HG02981 (cell line): ENCODE measurements around the gene IL20RB.
"Not testable (repeated sequence)": the region's sequence is repeated elsewhere in the genome, so short reads cannot be mapped to it uniquely, and the experiment has no call there.

Experiments
- ATAC-seq: cut with Tn5 transposase; IDR thresholded peaks from one replicate; pipeline ENCODE4 v1.9.1; 2021; ENCODE audit warnings: mild to moderate bottlenecking, moderate library complexity; ENCODE audit not compliant: unreplicated experiment

IL20RB gene

DNA sequence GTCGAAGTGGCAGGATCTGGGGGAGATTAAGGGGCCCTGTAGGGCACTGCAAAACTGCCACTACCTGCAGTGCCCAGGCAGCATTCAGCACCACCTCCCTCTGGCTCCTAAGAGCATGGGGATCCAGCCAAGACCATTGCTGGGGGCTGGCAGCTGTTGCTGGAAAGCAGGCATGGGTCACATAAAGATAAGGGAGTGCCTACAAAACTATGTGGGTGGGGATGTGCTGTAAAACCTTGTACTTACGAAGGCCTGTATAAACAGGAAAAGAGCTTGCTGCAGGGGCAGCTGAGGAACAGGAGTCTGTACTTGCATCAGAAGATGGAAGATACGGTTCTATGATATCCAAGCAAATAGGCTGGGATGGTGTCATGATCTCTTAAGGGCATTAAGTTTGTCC, 27.1 kb downstream of the IL20RB start:
- no peak for ATAC-seq

GRCh38 chr3:136987398-136987980, 29.7 kb downstream of the IL20RB start:
- not testable (repeated sequence) for ATAC-seq

DNA sequence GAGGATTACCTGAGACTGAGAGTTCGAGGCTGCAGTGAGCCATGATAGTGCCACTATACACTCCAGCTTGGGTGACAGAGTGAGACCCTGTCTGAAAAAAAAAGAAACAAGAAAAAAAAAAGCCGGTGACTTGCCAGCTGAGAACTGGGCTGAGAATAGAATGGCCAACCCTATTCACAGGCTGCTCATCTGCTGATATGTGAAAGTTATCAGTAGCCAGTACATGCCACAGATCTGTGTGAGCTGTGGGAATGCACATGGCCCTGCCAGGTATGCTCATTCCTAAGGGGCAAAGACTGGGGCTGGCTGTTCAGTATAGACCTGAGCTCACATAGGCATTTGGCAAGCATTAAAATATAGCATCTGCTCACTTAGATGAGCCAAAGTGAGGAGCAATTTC, 30.9 kb downstream of the IL20RB start:
- ATAC-seq, result no peak

- no peak for ATAC-seq
These were observed 32.2 kb downstream of the IL20RB start for GRCh38 chr3:136989781-136990524.

- ATAC-seq, result no peak
These were observed 33.0 kb downstream of the IL20RB start for GRCh38 chr3:136990826-136991225.

- ATAC-seq, result no peak
These were observed 34.3 kb downstream of the IL20RB start for GRCh38 chr3:136992115-136992514.

GRCh38 chr3:136994772-136995516, 37.2 kb downstream of the IL20RB start:
- ATAC-seq, result no peak

GRCh38 chr3:136995652-136996051, 37.9 kb downstream of the IL20RB start:
- ATAC-seq, result no peak

- ATAC-seq, result no peak
These were observed 42.3 kb downstream of the IL20RB start for GRCh38 chr3:137000039-137000438.

DNA sequence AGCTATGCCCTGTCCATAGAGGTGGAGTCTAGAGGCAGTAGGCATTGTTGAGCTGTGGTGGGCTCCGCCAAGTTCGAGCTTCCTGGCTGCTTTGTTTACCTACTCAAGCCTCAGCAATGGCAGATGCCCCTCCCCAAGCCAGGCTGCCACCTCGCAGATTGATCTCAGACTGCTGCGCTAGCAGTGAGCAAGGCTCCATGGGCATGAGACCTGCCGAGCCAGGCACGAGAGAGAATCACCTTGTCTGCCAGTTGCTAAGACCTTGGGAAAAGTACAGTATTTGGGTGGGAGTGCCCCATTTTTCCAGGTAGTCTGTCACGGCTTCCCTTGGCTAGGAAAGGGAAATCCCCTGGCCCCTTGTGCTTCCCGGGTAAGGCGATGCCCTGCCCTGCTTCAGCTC, 49.6 kb downstream of the IL20RB start:
- ATAC-seq, result not testable (repeated sequence)

DNA sequence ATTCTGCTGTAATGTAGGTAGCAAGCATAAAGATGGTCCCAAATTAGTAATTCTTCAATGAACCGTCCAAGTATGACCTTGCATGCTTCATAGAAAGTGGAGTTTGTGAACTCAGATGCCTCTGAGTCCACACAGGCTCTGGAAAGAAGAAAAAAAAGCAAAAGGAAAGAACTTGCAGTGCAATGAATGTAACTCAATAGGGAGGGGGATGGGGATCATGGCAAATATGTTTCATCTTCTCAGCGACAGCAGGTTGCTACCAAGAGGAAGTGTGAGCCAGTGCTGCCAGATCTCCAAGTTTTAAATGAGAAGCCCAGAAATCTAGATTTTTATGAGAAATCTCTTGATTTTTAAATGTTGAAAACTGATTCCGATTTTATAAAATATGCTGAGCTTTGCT, 50.3 kb downstream of the IL20RB start:
- no peak for ATAC-seq

- no peak for ATAC-seq
These were observed 51.2 kb downstream of the IL20RB start for GRCh38 chr3:137008976-137009375.

DNA sequence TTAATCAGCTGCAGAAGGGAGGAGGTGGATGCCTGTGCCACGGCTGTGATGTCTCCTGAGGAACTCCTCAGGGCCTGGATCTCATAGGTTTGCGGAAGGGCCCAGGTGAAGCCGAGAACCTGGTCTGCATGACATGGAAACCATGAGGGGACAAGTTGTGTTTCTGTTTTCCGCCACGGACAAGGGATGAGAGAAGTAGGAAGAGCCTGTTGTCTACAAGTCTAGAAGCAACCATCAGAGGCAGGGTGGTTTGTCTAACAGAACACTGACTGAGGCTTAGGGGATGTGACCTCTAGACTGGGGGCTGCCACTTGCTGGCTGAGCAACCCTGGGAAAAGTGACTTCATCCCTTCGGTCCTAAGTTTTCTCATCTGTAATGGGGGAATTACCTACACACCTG, 52.4 kb downstream of the IL20RB start:
- ATAC-seq, result no peak

GRCh38 chr3:137011153-137011552, 53.4 kb downstream of the IL20RB start:
- ATAC-seq, result no peak

DNA sequence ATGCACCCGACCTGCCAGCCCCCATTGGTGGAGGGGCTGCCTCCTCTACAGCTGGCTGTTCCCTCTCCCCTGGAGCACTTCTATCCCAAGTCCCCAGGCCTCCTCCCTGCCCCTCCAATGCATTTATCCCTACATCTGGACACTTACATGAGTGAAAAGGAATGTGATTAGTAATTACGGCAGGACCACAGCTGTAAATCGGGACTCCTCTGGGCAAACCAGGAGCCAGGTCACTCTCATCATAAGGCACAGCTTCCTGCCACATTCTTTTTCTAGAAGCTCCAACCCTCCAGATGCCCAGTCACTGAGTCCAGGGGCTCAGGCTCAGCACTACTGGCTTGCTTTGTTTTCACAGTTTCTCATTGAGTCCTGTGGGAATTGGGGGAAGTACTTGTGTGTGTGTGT, 54.3 kb downstream of the IL20RB start:
- ATAC-seq, result no peak

DNA sequence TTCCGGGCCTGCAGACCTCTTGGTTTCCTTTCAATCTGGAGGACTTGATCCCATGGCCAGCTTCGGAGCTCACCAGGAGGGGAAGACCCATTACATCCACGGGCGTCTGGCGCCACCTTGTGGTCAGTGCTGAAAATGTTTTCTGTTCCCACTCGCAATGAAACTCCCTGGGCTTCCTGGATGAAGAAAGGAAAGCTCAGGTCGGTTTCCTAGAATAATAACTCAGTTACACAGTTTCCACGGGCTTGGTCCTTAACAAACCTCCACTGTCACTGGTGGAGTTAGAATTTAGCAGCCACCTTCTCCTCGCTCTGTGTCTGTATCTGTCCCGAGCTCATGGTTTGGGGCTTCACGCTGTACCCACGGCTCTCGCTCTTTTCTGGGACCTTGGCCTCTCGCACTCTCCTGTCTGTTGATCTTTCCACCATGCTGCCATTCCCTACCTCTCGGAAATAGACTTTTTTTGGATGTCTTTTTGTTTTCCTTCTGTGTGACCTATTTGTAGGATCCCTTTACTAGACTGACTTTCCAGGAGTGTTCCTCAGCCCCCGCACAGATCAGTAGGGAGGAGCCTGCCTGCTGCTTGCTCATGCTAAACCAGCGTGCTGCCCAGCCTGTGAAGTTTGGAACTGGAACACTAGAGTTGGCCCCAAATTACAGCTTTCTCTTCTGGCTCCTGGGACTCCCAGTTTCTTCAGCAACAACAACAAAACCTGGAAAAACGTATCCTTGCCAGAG, 56.3 kb downstream of the IL20RB start:
- peak; percentile 59 for ATAC-seq

- not testable (repeated sequence) for ATAC-seq
These were observed 59.5 kb downstream of the IL20RB start for GRCh38 chr3:137017316-137017715.

GRCh38 chr3:137020315-137020714, 62.5 kb downstream of the IL20RB start:
- no peak for ATAC-seq

GRCh38 chr3:137020888-137021287, 63.1 kb downstream of the IL20RB start:
- ATAC-seq, result no peak

- no peak for ATAC-seq
These were observed 66.6 kb downstream of the IL20RB start for GRCh38 chr3:137024348-137024747.

DNA sequence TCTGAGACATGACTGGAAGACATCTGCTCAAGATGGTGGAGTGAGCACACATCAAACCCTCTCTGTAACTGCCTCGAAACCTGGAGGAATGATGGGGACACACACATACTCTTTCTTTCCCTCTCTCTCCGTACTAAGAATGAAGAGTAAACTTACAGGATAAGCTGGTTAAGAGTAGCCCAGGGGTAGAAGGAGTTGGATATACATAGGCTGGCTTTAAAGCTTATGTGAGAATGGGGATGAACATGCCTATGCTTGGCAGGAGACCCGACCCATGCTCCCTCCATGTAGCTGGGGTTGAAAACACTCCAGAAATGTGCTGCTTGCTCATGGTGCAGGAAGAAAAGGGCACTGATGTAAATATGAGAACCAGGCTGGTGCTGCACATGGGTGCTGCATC, 68.9 kb downstream of the IL20RB start:
- no peak for ATAC-seq
